ENCODE data around the gene MYL7. TPM values are rescaled to one million over a fixed set of nuclear protein-coding genes. Genes with fewer than 3 reads are reported as not detected.
"Not testable (repeated sequence)": the region's sequence is repeated elsewhere in the genome, so short reads cannot be mapped to it uniquely, and the experiment has no call there.

MYL7 gene
- polyA plus RNA-seq (2014; cell fraction: cytosol; rRNA removed), result not detected in 2 replicates
- not detected in 2 replicates for polyA plus RNA-seq (2014; cell fraction: nucleus; rRNA removed)

- no peak for DNase-seq (ENCODE audit: low spot score)
Observed at GRCh38 chr7:44141221-44141850, at the start of gene MYL7. TSS of gene MYL7 (minus strand) at chr7:44141332. CDS start at chr7:44141305, 27 bp downstream.

GRCh38 chr7:44189993-44190872 lies 49.1 kb upstream of the MYL7 start:
- DNase-seq (ENCODE audit: low spot score), result no peak

GRCh38 chr7:44189286-44189992 lies 48.3 kb upstream of the MYL7 start, which contains the start of gene GCK:
TSS of gene GCK (minus strand) at chr7:44189439. CDS start at chr7:44188953, 486 bp downstream.
- DNase-seq (ENCODE audit: low spot score), result no peak

- no peak for DNase-seq (ENCODE audit: low spot score)
Observed at GRCh38 chr7:44188480-44189225, 47.5 kb upstream of the MYL7 start.

- DNase-seq (ENCODE audit: low spot score), result no peak
Observed at GRCh38 chr7:44187636-44188416, 46.7 kb upstream of the MYL7 start.

- DNase-seq (ENCODE audit: low spot score), result no peak
Observed at GRCh38 chr7:44186736-44187135, 45.6 kb upstream of the MYL7 start.

- no peak for DNase-seq (ENCODE audit: low spot score)
Observed at GRCh38 chr7:44185729-44186128, 44.6 kb upstream of the MYL7 start.

- DNase-seq (ENCODE audit: low spot score), result no peak
Observed at GRCh38 chr7:44184873-44185446, 43.8 kb upstream of the MYL7 start.

GRCh38 chr7:44184206-44184872 lies 43.2 kb upstream of the MYL7 start:
- DNase-seq (ENCODE audit: low spot score), result no peak

- no peak for DNase-seq (ENCODE audit: low spot score)
Observed at GRCh38 chr7:44183386-44183785, 42.3 kb upstream of the MYL7 start.

- DNase-seq (ENCODE audit: low spot score), result no peak
Observed at GRCh38 chr7:44182827-44183226, 41.7 kb upstream of the MYL7 start.

- DNase-seq (ENCODE audit: low spot score), result no peak
Observed at GRCh38 chr7:44180631-44181030, 39.5 kb upstream of the MYL7 start.

GRCh38 chr7:44177570-44178131 lies 36.5 kb upstream of the MYL7 start:
- no peak for DNase-seq (ENCODE audit: low spot score)

GRCh38 chr7:44176486-44176885 lies 35.4 kb upstream of the MYL7 start:
- no peak for DNase-seq (ENCODE audit: low spot score)

- DNase-seq (ENCODE audit: low spot score), result no peak
Observed at GRCh38 chr7:44175730-44176129, 34.6 kb upstream of the MYL7 start.

- not testable (repeated sequence) for DNase-seq (ENCODE audit: low spot score)
Observed at GRCh38 chr7:44174694-44174948, 33.5 kb upstream of the MYL7 start.

- no peak for DNase-seq (ENCODE audit: low spot score)
Observed at GRCh38 chr7:44173911-44174693, 33.0 kb upstream of the MYL7 start.

GRCh38 chr7:44172803-44173424 lies 31.8 kb upstream of the MYL7 start:
- DNase-seq (ENCODE audit: low spot score), result no peak
